ENCODE measurements around the gene RNF151.

DNA sequence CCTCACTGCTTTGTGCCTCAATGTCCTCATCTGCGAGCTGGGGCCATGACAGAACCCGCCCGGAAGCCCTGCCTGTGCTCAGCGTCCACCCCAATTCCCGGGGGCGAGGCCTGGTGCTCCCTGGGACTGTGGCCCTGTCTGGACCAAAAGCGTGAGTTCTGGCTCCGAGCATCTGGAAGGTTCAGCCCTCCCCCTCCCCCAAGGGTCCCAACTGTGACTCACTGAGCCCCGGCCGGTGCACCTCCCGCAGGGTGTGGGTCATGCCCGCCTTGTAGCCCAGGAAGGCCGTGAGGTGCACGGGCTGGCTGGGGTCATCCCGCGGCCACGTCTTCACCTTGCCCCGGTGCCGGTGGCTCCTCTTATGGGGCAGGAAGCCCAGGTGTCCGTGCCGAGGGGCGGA, 12.9 kb upstream of the RNF151 start:
- TF ChIP-seq POLR2AphosphoS5 (IDR thresholded peaks at IDR 0.05) (no peak), CTCF (IDR thresholded peaks at IDR 0.05) (no peak), EP300 (IDR thresholded peaks at IDR 0.05) (no peak), POLR2A (IDR thresholded peaks at IDR 0.05; ENCODE audit: low read depth) (no peak)
